Raji (cell line): ENCODE results near the gene DDX19B.

ENCODE experiments used
- POLR2A ChIP-seq: IDR thresholded peaks from 2 replicates; pipeline ENCODE4 v1.6.1; 2011; ENCODE audit warnings: low read depth, low read length, control low read depth; ENCODE audit not compliant: insufficient read depth

Gene DDX19B

GRCh38 chr16:70298988-70299938, at the start of gene DDX19B:
TSS of gene DDX19B (plus strand) at chr16:70299186. CDS start at chr16:70299298, 112 bp downstream.
- peak; percentile 96 for TF ChIP-seq POLR2A

GRCh38 chr16:70250748-70251628, 48.0 kb upstream of the DDX19B start:
- TF ChIP-seq POLR2A, result no peak

GRCh38 chr16:70251629-70252354, 47.2 kb upstream of the DDX19B start, which contains the start of gene EXOSC6:
TSS of gene EXOSC6 (minus strand) at chr16:70251940. CDS start at chr16:70251900, 40 bp downstream.
- TF ChIP-seq POLR2A, result peak; percentile 91

- TF ChIP-seq POLR2A, result no peak
Observed at GRCh38 chr16:70252355-70252988, 46.5 kb upstream of the DDX19B start.

GRCh38 chr16:70253291-70254106, 45.5 kb upstream of the DDX19B start:
- no peak for TF ChIP-seq POLR2A

- no peak for TF ChIP-seq POLR2A
Observed at GRCh38 chr16:70254180-70254964, 44.6 kb upstream of the DDX19B start.

- TF ChIP-seq POLR2A, result no peak
Observed at GRCh38 chr16:70254965-70255286, 44.1 kb upstream of the DDX19B start.

GRCh38 chr16:70255574-70255973, 43.4 kb upstream of the DDX19B start:
- TF ChIP-seq POLR2A, result no peak

GRCh38 chr16:70257391-70257790, 41.6 kb upstream of the DDX19B start:
- no peak for TF ChIP-seq POLR2A

- TF ChIP-seq POLR2A, result no peak
Observed at GRCh38 chr16:70258065-70258464, 40.9 kb upstream of the DDX19B start.

- TF ChIP-seq POLR2A, result no peak
Observed at GRCh38 chr16:70258946-70259345, 40.0 kb upstream of the DDX19B start.

GRCh38 chr16:70267516-70267915, 31.5 kb upstream of the DDX19B start:
- no peak for TF ChIP-seq POLR2A

GRCh38 chr16:70269471-70269870, 29.5 kb upstream of the DDX19B start:
- TF ChIP-seq POLR2A, result no peak
